HepG2 (cell line): ENCODE measurements around the gene CCL27. TPM values are rescaled to one million over a fixed set of nuclear protein-coding genes. Genes with fewer than 3 reads are reported as not detected.

Source experiments
- BCL6 ChIP-seq: IDR thresholded peaks from 2 replicates; pipeline ENCODE4 v1.6.1; 2016; ENCODE audit warnings: missing genetic modification reagents, missing compliant biosample characterization
- DR1 ChIP-seq: sonication (generic); formaldehyde crosslinking; IDR thresholded peaks from 2 replicates; pipeline ENCODE4 v1.8.0; 2021; ENCODE audit warnings: mild to moderate bottlenecking, missing genetic modification reagents, inconsistent platforms
- FOXO1 ChIP-seq: sonication (generic); formaldehyde crosslinking; IDR thresholded peaks from 2 replicates; pipeline ENCODE4 v1.4.0; 2020; ENCODE audit warnings: missing genetic modification reagents
- HOXA9 ChIP-seq: sonication (generic); formaldehyde crosslinking; IDR thresholded peaks from 2 replicates; pipeline ENCODE4 v1.8.1; 2022; ENCODE audit warnings: missing genetic modification reagents, mild to moderate bottlenecking, moderate library complexity, borderline replicate concordance
- MEF2D ChIP-seq: sonication (generic); formaldehyde crosslinking; IDR thresholded peaks from 2 replicates; pipeline ENCODE4 v1.5.1; 2020; ENCODE audit warnings: mild to moderate bottlenecking, missing genetic modification reagents
- NCOA1 ChIP-seq: sonication (generic); formaldehyde crosslinking; IDR thresholded peaks from 2 replicates; pipeline ENCODE4 v1.9.0; 2021; ENCODE audit warnings: missing genetic modification reagents
- ZC3H4 ChIP-seq: sonication (generic); formaldehyde crosslinking; IDR thresholded peaks from 2 replicates; pipeline ENCODE4 v1.4.0; 2020; ENCODE audit warnings: missing genetic modification reagents, borderline replicate concordance
- ZFYVE20 ChIP-seq: sonication (generic); formaldehyde crosslinking; IDR thresholded peaks from 2 replicates; pipeline ENCODE4 v1.8.0; 2023; ENCODE audit warnings: low read depth, mild to moderate bottlenecking, moderate library complexity, missing genetic modification reagents, borderline replicate concordance
- ZMYM2 ChIP-seq: sonication (generic); formaldehyde crosslinking; IDR thresholded peaks from 2 replicates; pipeline ENCODE4 v1.8.0; 2022; ENCODE audit warnings: mild to moderate bottlenecking, missing genetic modification reagents
- ZNF136 ChIP-seq: sonication (generic); formaldehyde crosslinking; IDR thresholded peaks from 2 replicates; pipeline ENCODE4 v1.8.1; 2022; ENCODE audit warnings: low read depth, mild to moderate bottlenecking, moderate library complexity, missing genetic modification reagents
- ZNF264 ChIP-seq: sonication (generic); formaldehyde crosslinking; IDR thresholded peaks from 2 replicates; pipeline ENCODE4 v1.4.0; 2020; ENCODE audit warnings: missing genetic modification reagents
- ZNF468 ChIP-seq: sonication (generic); formaldehyde crosslinking; IDR thresholded peaks from 2 replicates; pipeline ENCODE4 v1.8.0; 2022; ENCODE audit warnings: mild to moderate bottlenecking, moderate library complexity, missing genetic modification reagents
- ZNF703 ChIP-seq: sonication (generic); formaldehyde crosslinking; IDR thresholded peaks from 2 replicates; pipeline ENCODE4 v1.5.1; 2020; ENCODE audit warnings: missing genetic modification reagents, mild to moderate bottlenecking, moderate library complexity, borderline replicate concordance
- polyA plus RNA-seq, 8 experiments: library from polyadenylated mRNA; depleted of rRNA in 3 of 8; stranded (reverse) in 7 of 8; unstranded in 1 of 8; fragments of >200 nt; fragmentation: Illumina TruSeq in 4 of 8; extraction: Trizol in 4 of 8; gene quantifications; 2 replicates each; pipeline versions ENCODE4 v1.2.1 to v1.2.3, GENCODE V29; 2011 to 2016; ENCODE audit warnings: low read depth in 4 of 8, missing spikeins in 1 of 8, mixed read lengths in 1 of 8; ENCODE audit not compliant: insufficient read depth in 1 of 8
- total RNA-seq, 5 experiments: library from RNA; depleted of rRNA; stranded (reverse); fragments of >200 nt; fragmentation: Illumina TruSeq; extraction: Trizol; gene quantifications; 2 replicates each; pipeline ENCODE4 v1.2.3, GENCODE V29; 2016; ENCODE audit warnings: low read depth in 1 of 5
- TF ChIP-seq, protein P1 (sequence below): sonication (generic); formaldehyde crosslinking; IDR thresholded peaks from 2 replicates; pipeline ENCODE4 v1.8.0; 2022; ENCODE audit warnings: mild to moderate bottlenecking, missing genetic modification reagents
- TF ChIP-seq, protein P2 (sequence below): sonication (generic); formaldehyde crosslinking; IDR thresholded peaks from 2 replicates; pipeline ENCODE4 v1.4.0; 2020; ENCODE audit warnings: missing genetic modification reagents, mild to moderate bottlenecking, borderline replicate concordance
- TF ChIP-seq, protein P3 (sequence below): sonication (generic); formaldehyde crosslinking; IDR thresholded peaks from 2 replicates; pipeline ENCODE4 v1.5.0; 2020; ENCODE audit warnings: missing genetic modification reagents, mild to moderate bottlenecking, borderline replicate concordance
- TF ChIP-seq, protein P4 (sequence below): sonication (generic); formaldehyde crosslinking; IDR thresholded peaks from 2 replicates; pipeline ENCODE4 v1.4.0; 2020; ENCODE audit warnings: mild to moderate bottlenecking, missing genetic modification reagents

Gene CCL27
- total and polyA plus RNA-seq, 2 of the 13 experiments (the other 11 are each of a cell fraction or from before 2014, with no cell fraction given) = not detected

DNA sequence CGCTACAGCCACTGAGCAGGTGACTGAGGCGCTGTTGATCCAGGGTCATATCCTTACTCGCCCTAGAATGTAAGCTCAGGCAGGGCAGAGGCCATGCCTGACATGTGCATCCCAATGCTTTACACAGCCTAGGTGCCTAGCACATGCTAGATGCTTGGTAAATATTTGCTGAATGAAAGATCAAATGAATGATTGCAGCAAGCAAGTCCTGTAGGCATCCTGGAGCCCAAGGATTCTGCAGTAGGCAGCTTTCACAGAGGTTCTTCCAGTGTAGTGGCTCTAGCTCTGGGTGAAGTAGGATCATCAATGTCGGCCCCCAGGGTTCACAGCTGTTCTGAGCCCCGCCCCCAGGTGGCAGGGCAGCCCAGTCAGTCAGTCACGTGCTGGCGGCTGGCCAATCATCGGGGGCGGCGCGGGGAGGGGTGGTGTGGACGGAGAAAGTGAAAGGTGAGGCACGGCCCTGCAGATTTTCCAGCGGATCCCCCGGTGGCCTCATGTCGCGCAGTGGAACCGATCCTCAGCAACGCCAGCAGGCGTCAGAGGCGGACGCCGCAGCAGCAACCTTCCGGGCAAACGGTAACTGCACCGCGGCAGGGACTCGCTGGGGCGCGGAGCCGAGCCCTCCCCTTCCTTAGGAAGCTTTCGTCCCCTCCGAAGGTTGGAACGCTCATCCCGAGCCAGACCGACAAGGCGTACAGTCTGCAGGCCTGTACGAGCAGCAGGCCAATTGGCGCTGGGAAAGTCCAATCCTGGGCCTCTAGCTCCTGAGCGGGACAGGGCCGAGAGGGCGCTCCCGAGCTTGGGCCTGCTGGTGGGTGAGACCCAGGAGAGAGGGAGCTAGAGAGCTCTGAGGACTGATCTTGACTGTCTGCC is 16.0 kb downstream of the CCL27 start, which contains the start of gene GALT (continued):
- TF ChIP-seq, protein P1, sequence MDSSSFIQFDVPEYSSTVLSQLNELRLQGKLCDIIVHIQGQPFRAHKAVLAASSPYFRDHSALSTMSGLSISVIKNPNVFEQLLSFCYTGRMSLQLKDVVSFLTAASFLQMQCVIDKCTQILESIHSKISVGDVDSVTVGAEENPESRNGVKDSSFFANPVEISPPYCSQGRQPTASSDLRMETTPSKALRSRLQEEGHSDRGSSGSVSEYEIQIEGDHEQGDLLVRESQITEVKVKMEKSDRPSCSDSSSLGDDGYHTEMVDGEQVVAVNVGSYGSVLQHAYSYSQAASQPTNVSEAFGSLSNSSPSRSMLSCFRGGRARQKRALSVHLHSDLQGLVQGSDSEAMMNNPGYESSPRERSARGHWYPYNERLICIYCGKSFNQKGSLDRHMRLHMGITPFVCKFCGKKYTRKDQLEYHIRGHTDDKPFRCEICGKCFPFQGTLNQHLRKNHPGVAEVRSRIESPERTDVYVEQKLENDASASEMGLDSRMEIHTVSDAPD (CRISPR knock-in tag) = peak; percentile 34; the same call in 1 of the 2 replicates
- TF ChIP-seq ZC3H4 (CRISPR knock-in tag) (no peak), ZNF468 (CRISPR knock-in tag) (no peak), DR1 (CRISPR knock-in tag) (peak; percentile 37; the same call in 1 of the 2 replicates), ZNF136 (CRISPR knock-in tag) (peak; percentile 14), ZNF264 (CRISPR knock-in tag) (no peak; the same call in 1 of the 2 replicates), NCOA1 (peak; percentile 62; the same call in 1 of the 2 replicates), BCL6 (CRISPR knock-in tag) (peak; percentile 39), ZNF703 (CRISPR knock-in tag) (peak; percentile 19; the same call in 1 of the 2 replicates), ZMYM2 (CRISPR knock-in tag) (peak; percentile 35; the same call in 1 of the 2 replicates), MEF2D (peak; percentile 63), ZFYVE20 (CRISPR knock-in tag) (peak; percentile 53; the same call in 1 of the 2 replicates), FOXO1 (CRISPR knock-in tag) (no peak; the same call in 1 of the 2 replicates), HOXA9 (CRISPR knock-in tag) (no peak)
- TF ChIP-seq, protein P2, sequence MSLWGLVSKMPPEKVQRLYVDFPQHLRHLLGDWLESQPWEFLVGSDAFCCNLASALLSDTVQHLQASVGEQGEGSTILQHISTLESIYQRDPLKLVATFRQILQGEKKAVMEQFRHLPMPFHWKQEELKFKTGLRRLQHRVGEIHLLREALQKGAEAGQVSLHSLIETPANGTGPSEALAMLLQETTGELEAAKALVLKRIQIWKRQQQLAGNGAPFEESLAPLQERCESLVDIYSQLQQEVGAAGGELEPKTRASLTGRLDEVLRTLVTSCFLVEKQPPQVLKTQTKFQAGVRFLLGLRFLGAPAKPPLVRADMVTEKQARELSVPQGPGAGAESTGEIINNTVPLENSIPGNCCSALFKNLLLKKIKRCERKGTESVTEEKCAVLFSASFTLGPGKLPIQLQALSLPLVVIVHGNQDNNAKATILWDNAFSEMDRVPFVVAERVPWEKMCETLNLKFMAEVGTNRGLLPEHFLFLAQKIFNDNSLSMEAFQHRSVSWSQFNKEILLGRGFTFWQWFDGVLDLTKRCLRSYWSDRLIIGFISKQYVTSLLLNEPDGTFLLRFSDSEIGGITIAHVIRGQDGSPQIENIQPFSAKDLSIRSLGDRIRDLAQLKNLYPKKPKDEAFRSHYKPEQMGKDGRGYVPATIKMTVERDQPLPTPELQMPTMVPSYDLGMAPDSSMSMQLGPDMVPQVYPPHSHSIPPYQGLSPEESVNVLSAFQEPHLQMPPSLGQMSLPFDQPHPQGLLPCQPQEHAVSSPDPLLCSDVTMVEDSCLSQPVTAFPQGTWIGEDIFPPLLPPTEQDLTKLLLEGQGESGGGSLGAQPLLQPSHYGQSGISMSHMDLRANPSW = no peak; the same call in 1 of the 2 replicates
- TF ChIP-seq, protein P3, sequence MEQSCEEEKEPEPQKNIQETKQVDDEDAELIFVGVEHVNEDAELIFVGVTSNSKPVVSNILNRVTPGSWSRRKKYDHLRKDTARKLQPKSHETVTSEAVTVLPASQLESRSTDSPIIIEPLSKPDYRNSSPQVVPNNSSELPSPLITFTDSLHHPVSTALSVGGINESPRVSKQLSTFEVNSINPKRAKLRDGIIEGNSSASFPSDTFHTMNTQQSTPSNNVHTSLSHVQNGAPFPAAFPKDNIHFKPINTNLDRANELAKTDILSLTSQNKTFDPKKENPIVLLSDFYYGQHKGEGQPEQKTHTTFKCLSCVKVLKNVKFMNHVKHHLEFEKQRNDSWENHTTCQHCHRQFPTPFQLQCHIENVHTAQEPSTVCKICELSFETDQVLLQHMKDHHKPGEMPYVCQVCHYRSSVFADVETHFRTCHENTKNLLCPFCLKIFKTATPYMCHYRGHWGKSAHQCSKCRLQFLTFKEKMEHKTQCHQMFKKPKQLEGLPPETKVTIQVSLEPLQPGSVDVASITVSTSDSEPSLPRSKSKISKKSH (CRISPR knock-in tag) = peak; percentile 93; the same call in 1 of the 2 replicates
- TF ChIP-seq, protein P4, sequence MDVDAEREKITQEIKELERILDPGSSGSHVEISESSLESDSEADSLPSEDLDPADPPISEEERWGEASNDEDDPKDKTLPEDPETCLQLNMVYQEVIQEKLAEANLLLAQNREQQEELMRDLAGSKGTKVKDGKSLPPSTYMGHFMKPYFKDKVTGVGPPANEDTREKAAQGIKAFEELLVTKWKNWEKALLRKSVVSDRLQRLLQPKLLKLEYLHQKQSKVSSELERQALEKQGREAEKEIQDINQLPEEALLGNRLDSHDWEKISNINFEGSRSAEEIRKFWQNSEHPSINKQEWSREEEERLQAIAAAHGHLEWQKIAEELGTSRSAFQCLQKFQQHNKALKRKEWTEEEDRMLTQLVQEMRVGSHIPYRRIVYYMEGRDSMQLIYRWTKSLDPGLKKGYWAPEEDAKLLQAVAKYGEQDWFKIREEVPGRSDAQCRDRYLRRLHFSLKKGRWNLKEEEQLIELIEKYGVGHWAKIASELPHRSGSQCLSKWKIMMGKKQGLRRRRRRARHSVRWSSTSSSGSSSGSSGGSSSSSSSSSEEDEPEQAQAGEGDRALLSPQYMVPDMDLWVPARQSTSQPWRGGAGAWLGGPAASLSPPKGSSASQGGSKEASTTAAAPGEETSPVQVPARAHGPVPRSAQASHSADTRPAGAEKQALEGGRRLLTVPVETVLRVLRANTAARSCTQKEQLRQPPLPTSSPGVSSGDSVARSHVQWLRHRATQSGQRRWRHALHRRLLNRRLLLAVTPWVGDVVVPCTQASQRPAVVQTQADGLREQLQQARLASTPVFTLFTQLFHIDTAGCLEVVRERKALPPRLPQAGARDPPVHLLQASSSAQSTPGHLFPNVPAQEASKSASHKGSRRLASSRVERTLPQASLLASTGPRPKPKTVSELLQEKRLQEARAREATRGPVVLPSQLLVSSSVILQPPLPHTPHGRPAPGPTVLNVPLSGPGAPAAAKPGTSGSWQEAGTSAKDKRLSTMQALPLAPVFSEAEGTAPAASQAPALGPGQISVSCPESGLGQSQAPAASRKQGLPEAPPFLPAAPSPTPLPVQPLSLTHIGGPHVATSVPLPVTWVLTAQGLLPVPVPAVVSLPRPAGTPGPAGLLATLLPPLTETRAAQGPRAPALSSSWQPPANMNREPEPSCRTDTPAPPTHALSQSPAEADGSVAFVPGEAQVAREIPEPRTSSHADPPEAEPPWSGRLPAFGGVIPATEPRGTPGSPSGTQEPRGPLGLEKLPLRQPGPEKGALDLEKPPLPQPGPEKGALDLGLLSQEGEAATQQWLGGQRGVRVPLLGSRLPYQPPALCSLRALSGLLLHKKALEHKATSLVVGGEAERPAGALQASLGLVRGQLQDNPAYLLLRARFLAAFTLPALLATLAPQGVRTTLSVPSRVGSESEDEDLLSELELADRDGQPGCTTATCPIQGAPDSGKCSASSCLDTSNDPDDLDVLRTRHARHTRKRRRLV = peak; percentile 81; the same call in 1 of the 2 replicates
